Activated CD4-positive, alpha-beta T cell treated with anti-CD3 and anti-CD28 coated beads, Interleukin-2, Interleukin-4, amounts not matched to agents 100 ng/mL and 50 ng/mL, durations not matched to agents 16 hours and 8 hours (primary cell): Measurements from ENCODE around the gene MBD3L1.

Experiments used
- DNase-seq: peaks from one replicate; pipeline ENCODE4 v3.0.0-alpha.2; 2020; ENCODE audit warnings: low spot score

MBD3L1 gene

DNA sequence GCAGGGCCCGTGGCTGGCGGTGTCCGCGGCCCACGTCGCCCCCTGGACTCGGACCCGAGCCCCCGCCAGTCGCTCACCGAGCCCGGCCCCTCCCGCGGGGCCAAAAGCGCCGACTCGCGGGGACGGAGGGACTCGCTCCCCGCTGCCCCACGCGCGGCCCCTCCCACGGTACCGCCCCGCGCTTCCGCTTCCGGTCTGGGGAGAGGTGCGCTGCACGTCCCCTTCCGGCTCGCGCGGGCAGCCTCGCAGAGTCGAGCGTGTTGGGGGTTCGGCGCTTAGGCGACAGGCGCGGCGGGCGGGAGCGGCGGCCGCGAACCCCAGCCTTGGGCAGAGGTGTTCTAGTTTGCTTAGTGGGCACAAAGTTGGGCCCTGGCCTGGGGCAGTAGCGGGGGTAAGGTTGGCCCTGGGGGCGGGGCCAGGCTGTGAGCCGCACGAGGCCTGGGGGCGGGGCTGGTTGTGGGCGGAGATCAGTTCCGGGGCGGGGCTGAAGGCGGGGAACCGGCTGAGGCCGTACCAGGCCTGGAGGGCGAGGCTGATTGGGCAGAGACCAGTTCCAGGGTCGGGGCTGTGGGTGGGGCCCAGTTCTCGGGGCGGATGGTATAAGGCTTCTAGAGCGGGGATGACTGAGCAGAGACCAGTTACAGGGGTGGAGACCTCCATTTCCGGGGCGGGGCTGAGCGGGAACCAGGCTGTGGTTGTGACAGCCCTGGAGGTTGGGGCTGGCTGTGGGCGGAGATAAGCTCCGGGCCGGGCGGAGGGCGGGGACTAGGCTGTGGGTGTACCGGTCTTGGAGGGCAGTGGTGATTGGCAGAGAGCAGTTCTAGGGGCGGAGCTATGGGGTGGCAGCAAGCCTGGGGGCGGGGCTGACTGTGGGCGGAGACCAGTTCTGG lies at the start of gene MBD3L1, which contains the start of gene ZNF558:
Gene MBD3L1, plus strand, starts transcription at position 246 of the 890 bp plus-strand sequence. CDS start 10,302 bp downstream, outside the sequence.
Gene ZNF558, minus strand, starts transcription at position 173 of the 890 bp plus-strand sequence. CDS start 9,645 bp downstream, outside the sequence.
- peak; percentile 96 for DNase-seq

DNA sequence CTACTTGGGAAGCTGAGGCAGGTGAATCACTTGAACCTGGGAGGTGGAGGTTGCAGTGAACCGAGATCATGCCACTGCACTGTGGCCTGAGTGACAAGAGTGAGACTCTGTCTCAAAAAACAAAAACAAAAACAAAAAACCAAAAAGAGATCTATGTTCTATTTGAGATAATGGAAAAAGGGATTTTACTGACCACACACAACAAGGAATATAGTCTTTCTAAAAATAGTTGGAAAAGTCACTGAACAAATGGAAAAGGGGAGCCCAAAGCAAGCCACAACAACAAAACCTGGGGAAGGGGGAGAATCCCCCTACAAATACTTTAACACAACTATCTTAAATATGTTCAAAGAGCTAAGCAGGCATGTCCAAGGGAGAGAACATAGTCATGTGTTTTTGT lies 37.4 kb upstream of the MBD3L1 start:
- no peak for DNase-seq

GRCh38 chr19:8806661-8807060 lies 25.5 kb upstream of the MBD3L1 start:
- DNase-seq, result no peak

DNA sequence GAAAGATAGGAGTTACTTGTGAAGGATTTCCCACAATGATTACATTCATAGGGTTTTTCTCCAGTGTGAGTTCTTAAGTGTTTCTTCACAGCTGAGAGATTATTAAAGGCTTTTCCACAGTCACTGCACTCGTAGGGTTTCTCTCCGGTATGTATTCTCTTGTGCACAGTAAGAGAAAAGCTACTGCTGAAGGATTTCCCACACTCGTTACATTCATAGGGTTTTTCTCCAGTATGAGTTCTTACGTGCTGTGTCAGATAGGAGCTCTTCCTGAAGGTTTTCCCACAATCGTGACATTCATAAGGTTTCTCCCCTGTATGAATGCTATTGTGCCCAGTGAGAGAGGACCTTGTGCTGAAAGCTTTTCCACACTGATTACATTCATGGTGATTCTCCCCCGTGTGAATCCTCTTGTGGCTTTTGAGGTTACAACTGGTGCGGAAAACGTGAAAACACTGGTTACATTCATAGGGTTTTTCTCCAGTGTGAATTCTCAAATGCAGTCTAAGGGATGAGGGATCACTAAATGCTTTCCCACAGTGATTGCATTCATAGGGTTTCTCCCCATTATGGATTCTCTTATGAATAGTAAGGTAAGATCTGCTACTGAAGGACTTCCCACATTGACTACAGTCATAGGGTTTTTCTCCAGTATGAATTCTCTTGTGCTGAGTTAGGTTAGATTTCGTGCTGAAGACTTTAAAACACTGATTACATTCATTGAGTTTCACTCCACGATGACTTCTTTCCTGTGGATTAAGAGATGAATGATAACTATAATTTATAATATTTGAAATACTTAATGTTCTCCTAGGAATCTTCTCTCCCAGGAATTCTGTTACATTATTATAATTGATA lies 20.6 kb upstream of the MBD3L1 start:
- DNase-seq, result no peak

DNA sequence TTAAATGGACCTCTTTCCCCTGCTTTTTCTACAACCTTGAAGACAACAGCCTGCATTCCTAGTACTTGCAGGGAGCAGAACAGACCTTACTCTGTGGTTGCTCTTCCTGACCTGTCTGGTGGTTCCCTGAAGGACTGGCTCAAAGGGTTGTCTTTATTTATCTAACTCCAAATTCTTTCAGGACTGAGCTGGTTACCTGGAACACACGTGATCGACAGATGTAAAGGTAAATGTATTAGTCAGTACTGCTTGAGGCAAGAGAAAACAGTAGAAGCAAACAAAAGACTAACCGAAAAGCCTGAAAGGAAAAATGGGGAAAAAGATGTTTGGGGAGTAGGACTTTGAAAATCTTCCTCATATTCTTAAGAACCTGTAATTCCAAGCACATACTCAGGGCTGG lies 18.0 kb upstream of the MBD3L1 start:
- DNase-seq, result no peak

- no peak for DNase-seq
Observed at GRCh38 chr19:8815780-8816179, 16.4 kb upstream of the MBD3L1 start.

- DNase-seq, result no peak
Observed at GRCh38 chr19:8820234-8820633, 11.9 kb upstream of the MBD3L1 start.

- DNase-seq, result no peak
Observed at GRCh38 chr19:8821748-8822241, 10.4 kb upstream of the MBD3L1 start.

DNA sequence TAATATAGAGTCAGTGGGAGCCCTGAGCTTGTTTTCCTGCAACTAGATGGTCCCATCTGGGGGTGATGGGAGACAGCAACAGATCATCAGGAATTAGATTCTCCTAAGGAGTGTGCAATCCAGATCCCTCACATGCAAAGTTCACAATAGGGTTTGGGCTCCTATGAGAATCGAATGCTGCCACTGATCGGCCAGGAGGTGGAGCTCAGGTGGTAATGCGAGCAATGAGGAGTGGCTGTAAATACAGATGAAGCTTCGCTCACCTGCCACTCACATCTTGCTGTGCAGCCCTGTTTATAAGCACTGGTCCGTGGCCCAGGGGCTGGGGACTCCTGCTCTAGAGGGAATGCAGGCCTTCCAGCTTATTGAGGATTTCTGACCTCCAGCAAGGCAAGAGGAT lies 5.8 kb upstream of the MBD3L1 start:
- DNase-seq, result no peak

- DNase-seq, result no peak
Observed at GRCh38 chr19:8827277-8827676, 4.9 kb upstream of the MBD3L1 start.

GRCh38 chr19:8831373-8831772 lies 804 bp upstream of the MBD3L1 start:
- no peak for DNase-seq

GRCh38 chr19:8831832-8832131 lies 395 bp upstream of the MBD3L1 start:
- DNase-seq, result peak; percentile 26

DNA sequence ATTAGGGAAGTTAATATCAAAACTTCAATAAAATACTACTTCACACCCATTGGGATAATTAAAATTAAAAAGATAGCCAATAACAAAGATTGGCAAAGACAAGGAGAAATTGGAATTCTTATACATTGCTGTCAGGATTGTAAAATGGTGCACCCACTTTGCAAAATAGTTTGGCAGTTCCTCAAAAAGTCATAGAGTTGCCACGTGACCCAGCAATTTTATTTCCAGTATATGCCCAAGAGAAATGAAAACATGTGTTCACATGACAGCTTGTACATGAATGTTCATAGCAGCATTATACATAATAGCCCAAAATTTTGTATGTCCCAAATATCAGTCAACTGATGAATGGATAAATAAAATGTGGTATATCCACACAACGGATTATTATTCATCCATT lies 3.3 kb downstream of the MBD3L1 start:
- DNase-seq, result no peak

DNA sequence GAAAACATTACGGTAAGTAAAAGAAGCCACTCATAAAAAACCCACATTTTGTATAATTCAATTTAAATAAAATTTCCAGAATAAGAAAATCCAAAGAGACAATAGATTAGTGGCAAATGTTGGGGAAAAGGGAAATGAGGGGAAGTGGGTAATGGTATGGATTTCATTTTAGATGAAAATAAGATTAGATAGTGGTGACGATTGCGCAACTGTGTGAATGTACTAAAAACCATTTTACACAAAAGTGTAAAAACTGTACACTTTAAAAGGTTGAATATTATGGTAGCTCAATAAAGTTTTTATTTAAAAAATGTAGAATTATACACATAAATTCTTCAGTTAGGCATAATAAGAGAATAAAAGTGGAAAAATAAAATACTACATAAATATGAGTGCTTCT lies 3.7 kb downstream of the MBD3L1 start:
- no peak for DNase-seq

GRCh38 chr19:8840708-8841107 lies 8.5 kb downstream of the MBD3L1 start:
- DNase-seq, result no peak

DNA sequence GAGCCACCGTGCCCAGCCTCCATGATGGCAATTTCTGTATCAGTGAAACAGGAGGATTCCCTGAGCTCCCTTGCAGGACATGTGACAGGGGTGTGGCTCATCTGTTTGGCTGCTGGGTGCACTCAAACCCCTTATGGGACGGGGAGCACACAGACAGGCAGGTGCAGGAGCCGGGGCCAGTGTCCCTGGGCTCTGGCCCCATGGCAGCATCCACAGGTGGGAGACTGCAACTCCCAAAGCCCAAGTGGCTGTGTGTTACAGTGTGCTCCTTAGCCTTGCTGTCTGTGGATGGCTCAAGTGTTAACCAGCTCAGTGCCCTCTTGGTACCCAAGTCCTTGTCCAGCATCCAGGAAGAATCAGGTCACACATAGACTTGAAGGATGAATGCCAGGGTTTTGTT lies 14.6 kb downstream of the MBD3L1 start:
- no peak for DNase-seq

GRCh38 chr19:8849232-8849631 lies 17.1 kb downstream of the MBD3L1 start:
- DNase-seq, result no peak

GRCh38 chr19:8850488-8850887 lies 18.3 kb downstream of the MBD3L1 start:
- no peak for DNase-seq

DNA sequence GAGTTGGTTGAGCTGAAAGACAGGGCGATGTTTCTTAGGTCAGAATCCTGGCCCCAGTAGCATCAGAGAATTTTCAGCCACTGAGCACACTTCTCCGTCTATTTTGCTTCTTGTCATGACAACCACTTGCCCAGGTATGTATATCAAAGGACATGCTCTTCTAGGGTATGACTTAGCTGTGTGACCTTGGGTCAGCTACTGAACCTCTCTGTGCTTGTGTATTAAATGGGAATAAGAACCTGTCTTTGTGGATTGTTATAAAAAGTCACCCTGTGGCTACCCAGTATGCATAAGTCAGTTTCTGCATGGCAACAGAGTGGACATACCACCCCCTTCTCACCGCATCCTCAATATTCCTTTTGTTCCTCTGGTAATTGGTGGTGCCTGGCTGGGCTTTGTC lies 26.1 kb downstream of the MBD3L1 start:
- DNase-seq, result no peak

GRCh38 chr19:8866344-8866743 lies 34.2 kb downstream of the MBD3L1 start:
- no peak for DNase-seq

DNA sequence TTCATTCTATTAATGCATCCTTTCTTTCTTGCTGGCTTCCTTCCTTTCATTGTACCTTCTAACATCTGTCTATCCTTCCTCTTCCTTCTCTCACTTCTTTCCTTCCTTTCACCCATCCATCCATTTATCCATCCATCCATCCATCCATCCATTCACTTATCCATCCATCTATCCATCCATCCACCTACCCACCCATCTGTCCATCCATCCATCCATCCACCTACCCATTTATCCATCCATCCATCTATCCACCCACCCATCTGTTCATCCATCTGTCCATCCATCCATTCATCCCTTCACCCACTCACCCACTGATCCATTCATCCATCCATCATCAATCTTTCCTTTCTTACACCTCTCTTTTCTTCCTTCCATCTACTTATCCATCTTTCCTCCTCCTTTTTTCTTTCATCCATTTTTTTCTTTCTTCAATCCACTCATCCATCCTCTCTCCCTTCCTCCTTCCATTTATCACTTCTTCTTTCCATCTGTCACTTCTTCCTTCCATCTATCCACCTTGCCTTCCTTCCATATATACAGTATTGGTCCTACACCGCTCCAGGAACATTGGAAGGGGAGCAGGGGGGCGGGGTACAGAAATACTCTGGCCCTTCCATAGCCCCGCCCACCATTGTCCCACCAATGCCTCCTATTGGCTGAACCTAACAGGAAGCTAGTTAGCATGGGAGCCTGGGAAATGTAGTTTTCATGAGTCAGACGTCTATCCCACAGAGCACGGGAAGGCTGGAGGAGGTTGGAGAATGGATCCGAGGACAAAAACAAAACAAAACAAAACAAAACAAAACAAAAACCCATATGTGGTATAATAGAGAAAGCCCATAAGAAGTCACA lies 45.9 kb downstream of the MBD3L1 start:
- no peak for DNase-seq
